Astrocyte (in vitro differentiated cells and primary cell): ENCODE measurements around the gene LGR4.

ENCODE experiments used
- EZH2 ChIP-seq: IDR thresholded peaks from 2 replicates; pipeline ENCODE4 v1.6.1; 2012; ENCODE audit warnings: mild to moderate bottlenecking, low read length, inconsistent platforms; ENCODE audit not compliant: insufficient read depth
- TF ChIP-seq, protein P1 (sequence below): IDR thresholded peaks from 2 replicates; pipeline ENCODE4 v1.5.1; 2011; ENCODE audit warnings: low read depth, mild to moderate bottlenecking, inconsistent platforms, low read length, moderate library complexity; ENCODE audit not compliant: insufficient read depth

- TF ChIP-seq, protein P1, sequence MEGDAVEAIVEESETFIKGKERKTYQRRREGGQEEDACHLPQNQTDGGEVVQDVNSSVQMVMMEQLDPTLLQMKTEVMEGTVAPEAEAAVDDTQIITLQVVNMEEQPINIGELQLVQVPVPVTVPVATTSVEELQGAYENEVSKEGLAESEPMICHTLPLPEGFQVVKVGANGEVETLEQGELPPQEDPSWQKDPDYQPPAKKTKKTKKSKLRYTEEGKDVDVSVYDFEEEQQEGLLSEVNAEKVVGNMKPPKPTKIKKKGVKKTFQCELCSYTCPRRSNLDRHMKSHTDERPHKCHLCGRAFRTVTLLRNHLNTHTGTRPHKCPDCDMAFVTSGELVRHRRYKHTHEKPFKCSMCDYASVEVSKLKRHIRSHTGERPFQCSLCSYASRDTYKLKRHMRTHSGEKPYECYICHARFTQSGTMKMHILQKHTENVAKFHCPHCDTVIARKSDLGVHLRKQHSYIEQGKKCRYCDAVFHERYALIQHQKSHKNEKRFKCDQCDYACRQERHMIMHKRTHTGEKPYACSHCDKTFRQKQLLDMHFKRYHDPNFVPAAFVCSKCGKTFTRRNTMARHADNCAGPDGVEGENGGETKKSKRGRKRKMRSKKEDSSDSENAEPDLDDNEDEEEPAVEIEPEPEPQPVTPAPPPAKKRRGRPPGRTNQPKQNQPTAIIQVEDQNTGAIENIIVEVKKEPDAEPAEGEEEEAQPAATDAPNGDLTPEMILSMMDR = no peak
- no peak for TF ChIP-seq EZH2
Measured at GRCh38 chr11:27431808-27432207, 40.8 kb downstream of the LGR4 start.
